ENCODE measurements around the gene KRTAP13-1.

The KRTAP13-1 gene

DNA sequence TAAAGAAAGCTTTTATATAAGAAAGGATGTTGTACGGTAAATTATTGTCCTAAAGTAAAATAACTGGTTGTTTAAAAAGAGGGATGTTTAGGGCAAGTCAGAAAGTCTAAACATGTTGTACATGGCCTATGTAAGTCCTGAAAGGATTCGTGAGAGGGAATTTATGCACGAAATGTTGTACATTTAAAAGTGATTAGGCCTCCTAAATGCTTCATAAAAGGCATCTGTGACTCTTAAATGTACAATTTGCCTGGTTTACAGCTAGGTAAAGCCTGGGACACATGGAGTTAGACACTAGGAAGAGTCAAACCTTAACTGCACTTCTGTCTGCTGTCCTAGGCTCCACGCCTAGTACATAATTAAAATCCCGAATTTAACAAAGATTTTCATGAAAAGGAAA lies 20.2 kb downstream of the KRTAP13-1 start:
- H3K4me3 ChIP-seq (ENCODE audit: low read depth, low read length), result no peak overlapping the region
- DNase-seq (ENCODE audit: low read depth), result no peak
- TF ChIP-seq MYC (IDR thresholded peaks at IDR 0.05; ENCODE audit: low read depth, low read length), result no peak

DNA sequence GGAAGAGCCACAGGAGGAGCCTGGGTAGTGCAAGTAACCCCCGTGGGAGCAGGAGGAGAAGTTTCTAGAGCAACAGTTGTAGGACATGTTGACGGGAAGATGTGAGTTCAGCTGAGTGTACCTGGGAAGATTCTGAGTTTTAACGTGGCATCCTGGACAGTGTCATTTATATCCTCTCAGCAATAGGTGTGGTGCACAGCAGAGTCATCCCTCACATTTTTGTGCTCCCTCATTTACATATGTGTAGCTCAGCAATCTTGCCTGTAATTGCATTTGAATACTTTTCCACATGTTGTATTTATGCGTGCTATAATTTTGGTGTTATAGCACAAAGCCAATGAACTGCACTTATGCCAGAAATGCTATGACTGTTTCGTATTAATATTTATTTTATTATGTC lies 30.0 kb downstream of the KRTAP13-1 start, which contains the start of gene KRTAP13-3:
Gene KRTAP13-3, minus strand, starts transcription at position 101 of the 400 bp plus-strand sequence. Its CDS starts 14 bp downstream, at position 87.
- TF ChIP-seq POLR2A (IDR thresholded peaks at IDR 0.05; ENCODE audit: extremely low read depth, insufficient read length), result no peak
- no peak within 1 kb of the TSS for H3K4me3 ChIP-seq (ENCODE audit: low read depth, low read length)
- DNase-seq (ENCODE audit: low read depth), result no peak

DNA sequence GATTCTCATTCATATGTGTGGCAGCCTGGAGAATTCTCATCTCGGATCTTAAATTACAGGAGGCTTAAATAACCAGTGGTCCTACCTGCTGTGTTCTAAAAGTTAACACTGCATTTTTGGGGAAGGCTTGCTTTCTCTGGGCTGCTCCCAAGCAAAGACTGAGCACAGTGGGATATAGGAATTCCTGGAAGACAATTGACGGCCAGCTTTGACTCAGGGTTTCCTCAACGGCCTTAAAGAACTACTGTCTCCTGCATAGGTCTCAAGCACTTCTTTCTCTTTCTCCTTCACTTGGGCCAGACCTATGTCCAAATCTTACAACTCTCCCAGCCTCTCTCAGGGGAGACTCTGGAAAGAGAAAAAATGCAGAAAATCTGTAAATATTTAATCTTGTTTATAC lies 30.9 kb downstream of the KRTAP13-1 start:
- TF ChIP-seq MYC (IDR thresholded peaks at IDR 0.05; ENCODE audit: low read depth, low read length) (no peak), POLR2A (IDR thresholded peaks at IDR 0.05; ENCODE audit: extremely low read depth, insufficient read length) (no peak)
- TF ChIP-seq, protein P1, sequence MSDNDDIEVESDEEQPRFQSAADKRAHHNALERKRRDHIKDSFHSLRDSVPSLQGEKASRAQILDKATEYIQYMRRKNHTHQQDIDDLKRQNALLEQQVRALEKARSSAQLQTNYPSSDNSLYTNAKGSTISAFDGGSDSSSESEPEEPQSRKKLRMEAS (IDR thresholded peaks at IDR 0.05; ENCODE audit: low read depth, low read length), result no peak
- TF ChIP-seq, protein P2, sequence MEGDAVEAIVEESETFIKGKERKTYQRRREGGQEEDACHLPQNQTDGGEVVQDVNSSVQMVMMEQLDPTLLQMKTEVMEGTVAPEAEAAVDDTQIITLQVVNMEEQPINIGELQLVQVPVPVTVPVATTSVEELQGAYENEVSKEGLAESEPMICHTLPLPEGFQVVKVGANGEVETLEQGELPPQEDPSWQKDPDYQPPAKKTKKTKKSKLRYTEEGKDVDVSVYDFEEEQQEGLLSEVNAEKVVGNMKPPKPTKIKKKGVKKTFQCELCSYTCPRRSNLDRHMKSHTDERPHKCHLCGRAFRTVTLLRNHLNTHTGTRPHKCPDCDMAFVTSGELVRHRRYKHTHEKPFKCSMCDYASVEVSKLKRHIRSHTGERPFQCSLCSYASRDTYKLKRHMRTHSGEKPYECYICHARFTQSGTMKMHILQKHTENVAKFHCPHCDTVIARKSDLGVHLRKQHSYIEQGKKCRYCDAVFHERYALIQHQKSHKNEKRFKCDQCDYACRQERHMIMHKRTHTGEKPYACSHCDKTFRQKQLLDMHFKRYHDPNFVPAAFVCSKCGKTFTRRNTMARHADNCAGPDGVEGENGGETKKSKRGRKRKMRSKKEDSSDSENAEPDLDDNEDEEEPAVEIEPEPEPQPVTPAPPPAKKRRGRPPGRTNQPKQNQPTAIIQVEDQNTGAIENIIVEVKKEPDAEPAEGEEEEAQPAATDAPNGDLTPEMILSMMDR (IDR thresholded peaks at IDR 0.05; ENCODE audit: low read depth, low read length), result no peak
- no peak for DNase-seq (ENCODE audit: low read depth)

DNA sequence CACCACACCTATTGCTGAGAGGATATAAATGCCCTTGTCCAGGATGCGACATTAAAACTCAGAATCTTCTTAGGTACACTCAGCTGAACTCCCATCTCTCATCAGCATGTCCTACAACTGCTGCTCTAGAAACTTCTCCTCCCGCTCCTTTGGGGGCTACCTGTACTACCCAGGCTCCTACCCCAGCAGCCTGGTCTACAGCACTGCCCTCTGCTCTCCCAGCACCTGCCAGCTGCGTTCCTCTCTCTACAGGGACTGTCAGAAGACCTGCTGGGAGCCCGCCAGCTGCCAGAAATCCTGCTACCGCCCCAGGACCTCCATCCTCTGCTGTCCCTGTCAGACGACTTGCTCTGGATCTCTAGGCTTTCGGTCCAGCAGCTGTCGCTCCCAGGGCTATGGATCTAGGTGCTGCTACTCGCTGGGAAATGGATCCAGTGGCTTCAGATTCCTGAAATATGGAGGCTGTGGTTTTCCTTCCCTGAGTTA lies 34.4 kb downstream of the KRTAP13-1 start, which contains the start of gene KRTAP13-4:
Gene KRTAP13-4, plus strand, starts transcription at position 51 of the 486 bp plus-strand sequence. Its CDS starts 56 bp downstream, at position 107.
- no peak for TF ChIP-seq POLR2A (IDR thresholded peaks at IDR 0.05; ENCODE audit: extremely low read depth, insufficient read length)
- TF ChIP-seq MYC (IDR thresholded peaks at IDR 0.05; ENCODE audit: low read depth, low read length), result no peak
- TF ChIP-seq, protein P1 (IDR thresholded peaks at IDR 0.05; ENCODE audit: low read depth, low read length), result no peak
- TF ChIP-seq, protein P2 (IDR thresholded peaks at IDR 0.05; ENCODE audit: low read depth, low read length), result no peak
- DNase-seq (ENCODE audit: low read depth), result no peak
- H3K4me3 ChIP-seq (ENCODE audit: low read depth, low read length), result no peak within 1 kb of the TSS

More for the DNA sequence above, 30.9 kb downstream of the KRTAP13-1 start:
- H3K4me3 ChIP-seq (ENCODE audit: low read depth, low read length), result no peak overlapping the region

DNA sequence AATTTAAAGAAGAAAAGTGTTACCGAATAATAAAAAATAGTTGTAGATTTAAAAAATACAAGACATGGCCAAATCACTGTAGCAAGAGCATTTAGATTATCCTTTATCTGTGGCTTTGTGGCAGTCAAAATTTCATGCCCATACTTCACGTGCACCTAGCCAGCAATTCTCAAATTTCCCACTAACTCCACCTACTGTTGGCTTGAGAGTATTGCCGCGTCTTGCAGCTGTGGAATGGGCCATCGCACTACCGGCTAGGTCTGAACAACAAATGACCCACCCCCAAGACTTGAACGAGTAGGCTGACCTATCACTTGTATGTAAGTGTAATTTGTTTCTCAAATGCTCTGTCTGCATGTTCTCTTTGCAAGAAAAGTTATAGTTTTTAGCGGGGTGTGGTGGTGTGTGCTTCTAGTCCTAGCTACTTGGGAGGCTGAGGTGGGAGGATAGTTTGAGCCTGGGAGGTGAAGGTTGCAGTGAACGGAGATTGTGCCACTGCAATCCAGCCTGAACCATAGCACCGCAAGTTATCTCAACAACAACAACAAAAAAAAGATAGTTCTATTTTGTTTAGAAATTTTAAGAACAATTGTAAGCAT lies 38.3 kb downstream of the KRTAP13-1 start:
- no peak overlapping the region for H3K4me3 ChIP-seq (ENCODE audit: low read depth, low read length)
- TF ChIP-seq POLR2A (IDR thresholded peaks at IDR 0.05; ENCODE audit: extremely low read depth, insufficient read length) (no peak), MYC (IDR thresholded peaks at IDR 0.05; ENCODE audit: low read depth, low read length) (peak; percentile 19; the same call in 1 of the 2 replicates)
- TF ChIP-seq, protein P2 (IDR thresholded peaks at IDR 0.05; ENCODE audit: low read depth, low read length), result peak; percentile 70
- TF ChIP-seq, protein P1 (IDR thresholded peaks at IDR 0.05; ENCODE audit: low read depth, low read length), result no peak
- peak; percentile 51 for DNase-seq (ENCODE audit: low read depth)

DNA sequence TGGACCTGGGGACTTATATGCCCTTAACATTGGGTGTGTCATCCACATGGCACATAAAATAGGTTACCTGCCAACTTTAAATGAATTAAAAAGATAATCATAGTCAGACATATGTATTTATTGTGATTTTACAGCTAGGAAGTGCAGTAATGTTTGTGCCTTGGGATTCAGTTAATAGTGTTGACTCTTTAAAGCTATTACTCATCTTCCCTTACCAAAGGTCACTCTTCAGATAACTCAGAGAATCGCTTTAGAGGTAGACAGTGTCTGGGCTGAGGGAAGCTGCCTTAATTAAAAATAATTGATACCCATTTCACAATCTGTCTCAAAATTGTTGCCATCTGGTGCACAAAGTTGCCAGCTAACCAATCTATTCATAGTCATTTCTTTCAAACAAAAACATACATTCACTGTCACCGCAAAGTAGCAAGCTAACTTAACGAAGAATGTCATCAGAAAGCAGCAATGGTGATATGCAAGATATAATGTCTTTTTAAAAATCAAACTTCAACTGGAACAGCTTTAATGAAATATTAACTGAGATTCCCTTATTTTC lies 41.3 kb downstream of the KRTAP13-1 start:
- TF ChIP-seq, protein P1 (IDR thresholded peaks at IDR 0.05; ENCODE audit: low read depth, low read length), result no peak
- TF ChIP-seq MYC (IDR thresholded peaks at IDR 0.05; ENCODE audit: low read depth, low read length), result no peak
- no peak for TF ChIP-seq POLR2A (IDR thresholded peaks at IDR 0.05; ENCODE audit: extremely low read depth, insufficient read length)
- TF ChIP-seq, protein P2 (IDR thresholded peaks at IDR 0.05; ENCODE audit: low read depth, low read length), result no peak
- DNase-seq (ENCODE audit: low read depth), result no peak
- no peak overlapping the region for H3K4me3 ChIP-seq (ENCODE audit: low read depth, low read length)
